PC-9 (cell line): Measurements from ENCODE around the gene COA3.

Source experiments
- EZH2 ChIP-seq: fragments of 200-600 bp; sonication (generic); IDR thresholded peaks from 2 replicates; pipeline ENCODE4 v1.8.0; 2017; ENCODE audit warnings: antibody characterized with exemption, low read depth
- TF ChIP-seq, protein P1 (sequence below): fragments of 200-600 bp; sonication (generic); conservative IDR thresholded peaks from 2 replicates; pipeline ENCODE4 v1.6.1; 2017; ENCODE audit warnings: mixed run types, antibody characterized with exemption, mild to moderate bottlenecking, moderate library complexity

DNA sequence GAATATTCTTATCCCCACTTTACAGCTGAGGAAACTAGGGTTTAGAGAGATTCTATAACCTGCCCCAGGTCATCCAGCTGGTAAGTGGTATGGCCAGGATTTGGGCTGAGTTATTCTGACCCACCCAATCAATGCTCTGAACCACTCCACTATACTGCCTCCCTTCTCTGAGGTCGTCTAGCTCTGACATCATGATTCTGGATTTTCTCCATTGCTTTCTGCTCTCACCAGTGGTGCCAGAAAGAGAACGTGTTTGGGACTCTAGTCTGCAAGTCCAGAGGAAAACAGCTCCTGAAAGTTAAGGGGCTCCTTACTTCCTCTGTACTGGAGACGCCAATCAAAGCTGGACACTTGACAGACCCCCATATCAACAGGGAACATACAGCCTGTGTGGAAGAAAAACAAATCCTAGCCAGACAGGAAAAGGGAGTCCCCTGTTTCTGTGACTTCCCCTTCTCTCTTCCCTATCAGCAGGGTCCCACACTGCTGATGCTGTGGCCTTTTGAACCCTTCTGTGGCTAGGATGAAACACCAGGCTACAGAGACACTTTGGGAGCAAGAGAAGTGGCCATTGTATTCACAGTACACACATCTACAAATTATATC lies 47.7 kb downstream of the COA3 start:
- TF ChIP-seq, protein P1, sequence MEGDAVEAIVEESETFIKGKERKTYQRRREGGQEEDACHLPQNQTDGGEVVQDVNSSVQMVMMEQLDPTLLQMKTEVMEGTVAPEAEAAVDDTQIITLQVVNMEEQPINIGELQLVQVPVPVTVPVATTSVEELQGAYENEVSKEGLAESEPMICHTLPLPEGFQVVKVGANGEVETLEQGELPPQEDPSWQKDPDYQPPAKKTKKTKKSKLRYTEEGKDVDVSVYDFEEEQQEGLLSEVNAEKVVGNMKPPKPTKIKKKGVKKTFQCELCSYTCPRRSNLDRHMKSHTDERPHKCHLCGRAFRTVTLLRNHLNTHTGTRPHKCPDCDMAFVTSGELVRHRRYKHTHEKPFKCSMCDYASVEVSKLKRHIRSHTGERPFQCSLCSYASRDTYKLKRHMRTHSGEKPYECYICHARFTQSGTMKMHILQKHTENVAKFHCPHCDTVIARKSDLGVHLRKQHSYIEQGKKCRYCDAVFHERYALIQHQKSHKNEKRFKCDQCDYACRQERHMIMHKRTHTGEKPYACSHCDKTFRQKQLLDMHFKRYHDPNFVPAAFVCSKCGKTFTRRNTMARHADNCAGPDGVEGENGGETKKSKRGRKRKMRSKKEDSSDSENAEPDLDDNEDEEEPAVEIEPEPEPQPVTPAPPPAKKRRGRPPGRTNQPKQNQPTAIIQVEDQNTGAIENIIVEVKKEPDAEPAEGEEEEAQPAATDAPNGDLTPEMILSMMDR = no peak
- TF ChIP-seq EZH2 = no peak
